ENCODE results near the gene TNIP1.

Gene TNIP1

DNA sequence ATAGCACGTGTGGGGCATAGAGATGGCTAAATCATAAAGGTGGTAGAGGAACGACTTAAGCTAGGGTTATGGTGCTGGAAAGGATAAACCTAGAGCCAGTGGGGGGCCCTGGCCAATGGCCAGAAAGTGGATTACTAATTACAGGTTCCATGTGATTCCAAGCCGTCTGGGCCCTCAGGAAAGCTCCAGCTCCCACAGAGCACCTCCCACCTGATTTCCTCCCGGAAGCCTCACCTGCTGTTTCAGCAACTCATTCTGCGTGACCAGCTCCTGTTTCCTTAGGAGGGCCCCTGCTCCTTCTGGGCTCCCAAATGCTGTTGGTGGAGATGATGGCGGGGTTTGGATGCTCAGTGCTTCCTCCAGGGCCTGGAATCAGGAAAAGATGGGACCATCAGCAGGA, 44.3 kb downstream of the TNIP1 start:
- H3K27ac ChIP-seq (ENCODE audit: low read length): no peak overlapping the region
- H3K36me3 ChIP-seq (ENCODE audit: control insufficient read depth in 1 of 2, insufficient read depth in 2 of 2, low read length in 2 of 2): peaks cover 66 to 70% of the 10 kb centered on the region in 2 donors

DNA sequence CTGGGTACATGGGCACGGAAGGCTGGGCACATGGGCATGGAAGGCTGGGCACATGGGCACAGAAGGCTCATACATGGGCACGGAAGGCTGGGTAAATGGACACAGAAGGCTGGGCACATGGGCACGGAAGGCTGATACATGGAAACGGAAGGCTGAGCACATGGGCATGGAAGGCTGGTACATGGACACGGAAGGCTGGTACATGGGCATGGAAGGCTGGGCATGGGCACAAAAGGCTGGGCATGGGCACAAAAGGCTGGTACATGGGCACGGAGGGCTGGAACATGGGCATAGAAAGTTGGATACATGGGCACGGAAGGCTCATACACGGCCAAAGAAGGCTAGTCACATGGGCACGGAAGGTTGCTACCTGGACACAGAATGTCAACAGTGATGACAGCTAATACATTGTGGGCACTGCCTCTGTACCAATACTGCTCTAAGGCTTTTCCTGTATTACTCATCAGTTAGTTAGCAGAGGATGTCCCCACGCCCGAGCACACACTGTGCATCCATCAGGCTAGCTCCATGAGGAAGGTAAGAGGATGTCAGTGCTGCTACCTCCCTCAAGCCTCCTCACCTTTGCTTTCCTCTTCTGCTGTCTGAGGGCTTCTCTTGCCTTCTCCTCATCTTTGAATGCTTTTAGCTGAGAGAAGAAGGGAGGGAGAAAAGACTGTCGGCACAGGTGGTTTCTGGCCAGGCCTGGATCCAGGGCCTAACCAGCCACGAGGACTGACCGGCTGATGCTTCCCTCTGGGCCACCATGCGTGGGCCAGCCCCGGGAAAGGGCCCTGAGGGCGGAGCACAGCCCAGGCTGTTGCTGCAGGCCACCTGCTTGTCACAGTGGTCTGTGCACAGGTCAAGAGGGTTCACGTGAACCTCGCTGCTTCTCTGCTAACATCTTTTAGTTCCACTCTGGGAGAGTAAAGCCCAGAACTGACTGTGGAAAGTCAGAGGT, 46.1 kb downstream of the TNIP1 start:
- Histone ChIP-seq H3K4me1 (ENCODE audit: control insufficient read depth in 1 of 2, insufficient read depth in 2 of 2, low read length in 2 of 2) (peaks cover 15 to 26% of the 10 kb centered on the region in 2 donors), H3K4me3 (ENCODE audit: low read depth in 1 of 2, low read length in 2 of 2) (no peak overlapping the region), H3K36me3 (ENCODE audit: control insufficient read depth in 1 of 2, insufficient read depth in 2 of 2, low read length in 2 of 2) (peaks cover 70 to 75% of the 10 kb centered on the region in 2 donors), H3K27me3 (ENCODE audit: low read depth, low read length) (no peaks in the 10 kb centered on the region), H3K9me3 (ENCODE audit: control insufficient read depth in 1 of 2, low read length in 2 of 2) (no peaks in the 10 kb centered on the region), H3K27ac (ENCODE audit: low read length) (no peak overlapping the region)

More for the DNA sequence above, 44.3 kb downstream of the TNIP1 start:
- H3K4me3 ChIP-seq (ENCODE audit: low read depth in 1 of 2, low read length in 2 of 2): no peak overlapping the region
- H3K27me3 ChIP-seq (ENCODE audit: low read depth, low read length): no peaks in the 10 kb centered on the region
- H3K4me1 ChIP-seq (ENCODE audit: control insufficient read depth in 1 of 2, insufficient read depth in 2 of 2, low read length in 2 of 2): peaks cover 15 to 24% of the 10 kb centered on the region in 2 donors
- H3K9me3 ChIP-seq (ENCODE audit: control insufficient read depth in 1 of 2, low read length in 2 of 2): no peaks in the 10 kb centered on the region

DNA sequence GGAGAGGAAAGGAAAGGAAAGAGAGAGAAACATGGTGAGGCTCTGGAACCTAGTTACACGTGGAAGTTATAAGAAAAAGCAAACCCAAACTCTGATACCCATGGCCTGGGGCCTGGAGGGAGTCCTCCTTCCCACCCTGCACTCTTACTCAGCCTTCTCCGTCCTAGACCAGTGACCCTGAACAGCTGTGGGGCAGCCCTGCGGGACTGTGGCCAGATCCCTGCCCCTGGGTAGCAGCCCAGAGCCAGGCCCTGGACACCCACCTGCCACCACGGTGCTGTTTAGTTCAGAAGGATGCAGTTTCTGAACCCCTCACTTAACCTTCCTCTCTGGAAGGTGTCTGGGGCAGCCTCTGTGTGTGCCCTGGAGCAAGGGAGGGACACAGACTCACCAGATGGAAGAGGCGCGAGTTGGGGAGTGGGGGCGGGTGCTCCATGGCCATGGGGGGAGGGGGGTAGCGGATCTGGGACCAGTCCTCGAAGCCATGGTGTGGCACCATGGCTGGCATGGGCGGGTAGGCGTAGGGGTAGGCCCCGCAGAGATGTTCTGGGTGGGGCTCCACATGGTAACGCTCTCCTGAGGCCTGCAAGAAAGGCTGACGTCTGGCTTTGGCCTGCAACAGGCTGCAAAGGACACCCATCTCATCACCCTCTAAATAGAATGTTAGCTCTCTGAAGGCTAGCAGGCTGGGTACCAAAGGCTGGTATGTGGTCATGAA, 47.5 kb downstream of the TNIP1 start:
- Histone ChIP-seq H3K4me3 (ENCODE audit: low read depth in 1 of 2, low read length in 2 of 2) (no peak overlapping the region), H3K27me3 (ENCODE audit: low read depth, low read length) (no peaks in the 10 kb centered on the region), H3K9me3 (ENCODE audit: control insufficient read depth in 1 of 2, low read length in 2 of 2) (no peaks in the 10 kb centered on the region), H3K27ac (ENCODE audit: low read length) (no peak overlapping the region), H3K36me3 (ENCODE audit: control insufficient read depth in 1 of 2, insufficient read depth in 2 of 2, low read length in 2 of 2) (peaks cover 69 to 78% of the 10 kb centered on the region in 2 donors), H3K4me1 (ENCODE audit: control insufficient read depth in 1 of 2, insufficient read depth in 2 of 2, low read length in 2 of 2) (peaks cover 9 to 17% of the 10 kb centered on the region in 2 donors)

DNA sequence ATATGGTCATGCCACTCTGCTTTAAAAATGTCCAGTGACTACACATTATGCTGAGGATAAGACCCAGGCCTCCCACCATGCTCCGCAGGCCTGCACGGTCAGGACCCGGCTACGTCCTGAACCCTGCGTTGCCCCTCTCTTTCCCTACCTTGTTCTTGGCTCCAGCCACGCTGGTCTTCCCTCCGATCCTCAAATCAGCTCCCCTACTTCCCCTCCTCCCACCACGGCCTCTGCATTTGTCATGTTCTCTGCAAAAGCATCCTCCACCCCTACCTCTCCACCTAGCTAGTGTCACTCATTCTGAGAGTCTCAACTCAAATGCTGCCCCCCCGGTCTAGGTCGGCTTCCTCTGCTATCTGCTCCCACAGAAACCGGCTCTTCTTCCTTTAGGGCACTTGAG, 49.3 kb downstream of the TNIP1 start:
- no peak overlapping the region for H3K27ac ChIP-seq (ENCODE audit: low read length)
- no peaks in the 10 kb centered on the region for H3K9me3 ChIP-seq (ENCODE audit: control insufficient read depth in 1 of 2, low read length in 2 of 2)
- H3K4me3 ChIP-seq (ENCODE audit: low read depth in 1 of 2, low read length in 2 of 2): no peak overlapping the region
- H3K36me3 ChIP-seq (ENCODE audit: control insufficient read depth in 1 of 2, insufficient read depth in 2 of 2, low read length in 2 of 2): peaks cover 74 to 94% of the 10 kb centered on the region in 2 donors
- no peaks in the 10 kb centered on the region for H3K27me3 ChIP-seq (ENCODE audit: low read depth, low read length)
- H3K4me1 ChIP-seq (ENCODE audit: control insufficient read depth in 1 of 2, insufficient read depth in 2 of 2, low read length in 2 of 2): peaks cover 7 to 12% of the 10 kb centered on the region in 2 donors

DNA sequence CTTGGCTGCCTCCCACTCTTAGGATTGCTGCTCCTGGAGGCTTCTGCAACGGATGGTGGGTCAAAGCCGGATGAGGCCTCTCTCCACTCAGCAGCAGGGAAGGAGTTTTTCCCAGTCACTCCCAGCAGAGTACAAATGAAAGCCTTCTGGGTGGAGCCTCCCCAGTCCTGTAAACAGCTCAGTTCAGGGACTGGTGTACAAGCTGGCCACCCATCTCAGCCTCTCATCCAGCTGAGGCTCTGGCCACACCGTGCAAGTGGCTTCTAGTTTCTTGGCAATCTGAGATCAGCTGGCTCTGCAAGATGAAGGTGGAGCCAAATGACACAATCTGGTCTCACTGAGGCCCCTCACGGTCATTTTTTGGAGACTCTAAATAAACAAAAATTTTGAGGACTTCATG, 50.5 kb downstream of the TNIP1 start:
- H3K27ac ChIP-seq (ENCODE audit: low read length): no peak overlapping the region
- H3K4me3 ChIP-seq (ENCODE audit: low read depth in 1 of 2, low read length in 2 of 2): no peak overlapping the region
- H3K9me3 ChIP-seq (ENCODE audit: control insufficient read depth in 1 of 2, low read length in 2 of 2): no peaks in the 10 kb centered on the region
- H3K27me3 ChIP-seq (ENCODE audit: low read depth, low read length): no peaks in the 10 kb centered on the region
- peaks cover 7 to 24% of the 10 kb centered on the region in 2 donors for H3K4me1 ChIP-seq (ENCODE audit: control insufficient read depth in 1 of 2, insufficient read depth in 2 of 2, low read length in 2 of 2)
- H3K36me3 ChIP-seq (ENCODE audit: control insufficient read depth in 1 of 2, insufficient read depth in 2 of 2, low read length in 2 of 2): peaks cover 68 to 87% of the 10 kb centered on the region in 2 donors

DNA sequence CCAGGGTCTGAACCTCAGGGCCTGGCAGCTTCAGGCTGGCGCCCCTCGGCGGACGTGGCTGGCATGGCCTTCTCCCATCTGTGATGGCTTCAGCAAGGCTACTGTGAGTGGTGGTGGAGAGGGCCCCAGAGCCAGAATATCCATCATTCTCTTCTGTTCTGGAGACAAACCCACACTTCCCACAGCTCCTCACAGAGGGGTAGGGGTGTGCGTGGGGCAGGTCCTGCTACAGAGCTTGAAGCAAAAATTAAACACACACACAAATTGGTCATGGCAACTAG, 50.8 kb downstream of the TNIP1 start:
- Histone ChIP-seq H3K4me3 (ENCODE audit: low read depth in 1 of 2, low read length in 2 of 2) (no peak overlapping the region), H3K9me3 (ENCODE audit: control insufficient read depth in 1 of 2, low read length in 2 of 2) (no peaks in the 10 kb centered on the region), H3K4me1 (ENCODE audit: control insufficient read depth in 1 of 2, insufficient read depth in 2 of 2, low read length in 2 of 2) (peaks cover 7 to 25% of the 10 kb centered on the region in 2 donors), H3K27ac (ENCODE audit: low read length) (no peak overlapping the region), H3K27me3 (ENCODE audit: low read depth, low read length) (no peaks in the 10 kb centered on the region), H3K36me3 (ENCODE audit: control insufficient read depth in 1 of 2, insufficient read depth in 2 of 2, low read length in 2 of 2) (peaks cover 66 to 84% of the 10 kb centered on the region in 2 donors)

DNA sequence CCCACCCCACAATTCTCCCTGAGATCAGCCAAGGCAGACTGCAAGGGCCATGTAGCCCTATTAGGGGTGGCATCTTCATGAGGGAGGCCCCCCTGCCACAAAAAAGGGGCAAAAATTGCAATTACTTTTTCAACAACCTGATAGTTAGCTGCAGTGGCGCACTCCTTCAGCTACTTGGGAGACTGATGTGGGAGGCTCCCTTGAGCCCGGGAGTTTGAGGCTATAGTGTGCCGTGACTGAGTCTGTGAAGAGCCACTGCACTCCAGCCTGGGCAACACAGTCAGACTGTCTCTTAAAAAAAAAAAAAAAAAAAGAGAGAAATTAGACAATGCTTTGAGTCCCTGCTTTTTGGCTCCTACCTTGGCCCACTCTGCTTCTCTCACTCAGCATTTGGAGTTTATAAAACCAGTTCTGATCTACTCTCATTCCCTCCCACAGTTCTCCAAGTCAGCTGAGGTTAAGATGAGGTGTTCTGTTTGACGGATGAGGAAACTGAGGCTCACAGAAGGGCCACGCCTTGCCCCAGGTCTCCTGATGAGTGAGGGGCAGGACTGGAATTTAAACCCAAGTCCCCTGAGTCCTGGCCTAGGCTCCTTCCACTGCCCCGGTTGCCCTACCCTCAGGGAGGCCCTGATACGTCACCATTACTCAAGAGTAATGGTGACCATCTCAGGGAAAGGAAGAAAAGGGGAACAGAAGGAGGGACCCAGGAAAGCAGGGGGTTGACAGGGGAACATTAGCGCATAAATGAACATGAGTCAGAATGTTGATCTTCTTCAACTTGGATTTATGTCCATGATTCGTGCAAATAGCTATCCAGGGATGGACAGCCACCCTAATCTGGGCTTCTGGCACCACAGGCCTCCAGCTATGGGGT, 51.4 kb downstream of the TNIP1 start:
- H3K36me3 ChIP-seq (ENCODE audit: control insufficient read depth in 1 of 2, insufficient read depth in 2 of 2, low read length in 2 of 2): peaks cover 60 to 78% of the 10 kb centered on the region in 2 donors
- H3K4me3 ChIP-seq (ENCODE audit: low read depth in 1 of 2, low read length in 2 of 2): no peak overlapping the region
- no peaks in the 10 kb centered on the region for H3K9me3 ChIP-seq (ENCODE audit: control insufficient read depth in 1 of 2, low read length in 2 of 2)
- peaks cover 12 to 27% of the 10 kb centered on the region in 2 donors for H3K4me1 ChIP-seq (ENCODE audit: control insufficient read depth in 1 of 2, insufficient read depth in 2 of 2, low read length in 2 of 2)
- no peak overlapping the region for H3K27ac ChIP-seq (ENCODE audit: low read length)
- H3K27me3 ChIP-seq (ENCODE audit: low read depth, low read length): no peaks in the 10 kb centered on the region

DNA sequence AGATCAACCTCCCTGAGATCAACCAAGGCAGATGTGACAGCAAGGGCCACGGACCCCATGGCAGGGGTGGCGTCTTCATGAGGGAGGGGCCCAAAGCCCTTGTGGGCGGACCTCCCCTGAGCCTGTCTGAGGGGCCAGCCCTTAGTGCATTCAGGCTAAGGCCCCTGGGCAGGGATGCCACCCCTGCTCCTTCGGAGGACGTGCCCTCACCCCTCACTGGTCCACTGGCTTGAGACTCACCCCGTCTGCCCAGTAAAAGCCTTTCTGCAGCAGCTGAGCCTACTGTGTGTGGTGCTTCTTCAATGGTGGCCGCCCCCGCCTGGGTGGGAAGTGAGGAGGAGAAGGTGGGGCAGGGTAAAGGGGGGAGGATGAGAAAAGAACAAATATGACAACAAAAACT, 52.1 kb downstream of the TNIP1 start:
- Histone ChIP-seq H3K9me3 (ENCODE audit: control insufficient read depth in 1 of 2, low read length in 2 of 2) (no peaks in the 10 kb centered on the region), H3K27me3 (ENCODE audit: low read depth, low read length) (no peaks in the 10 kb centered on the region), H3K4me1 (ENCODE audit: control insufficient read depth in 1 of 2, insufficient read depth in 2 of 2, low read length in 2 of 2) (peaks cover 19 to 34% of the 10 kb centered on the region in 2 donors), H3K4me3 (ENCODE audit: low read depth in 1 of 2, low read length in 2 of 2) (no peak overlapping the region), H3K27ac (ENCODE audit: low read length) (no peak overlapping the region), H3K36me3 (ENCODE audit: control insufficient read depth in 1 of 2, insufficient read depth in 2 of 2, low read length in 2 of 2) (peaks cover 53 to 71% of the 10 kb centered on the region in 2 donors)

DNA sequence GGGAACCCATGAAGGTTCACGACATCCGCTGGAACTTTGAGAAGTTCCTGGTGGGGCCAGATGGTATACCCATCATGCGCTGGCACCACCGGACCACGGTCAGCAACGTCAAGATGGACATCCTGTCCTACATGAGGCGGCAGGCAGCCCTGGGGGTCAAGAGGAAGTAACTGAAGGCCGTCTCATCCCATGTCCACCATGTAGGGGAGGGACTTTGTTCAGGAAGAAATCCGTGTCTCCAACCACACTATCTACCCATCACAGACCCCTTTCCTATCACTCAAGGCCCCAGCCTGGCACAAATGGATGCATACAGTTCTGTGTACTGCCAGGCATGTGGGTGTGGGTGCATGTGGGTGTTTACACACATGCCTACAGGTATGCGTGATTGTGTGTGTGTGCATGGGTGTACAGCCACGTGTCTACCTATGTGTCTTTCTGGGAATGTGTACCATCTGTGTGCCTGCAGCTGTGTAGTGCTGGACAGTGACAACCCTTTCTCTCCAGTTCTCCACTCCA, 52.8 kb downstream of the TNIP1 start:
- H3K36me3 ChIP-seq (ENCODE audit: control insufficient read depth in 1 of 2, insufficient read depth in 2 of 2, low read length in 2 of 2): peaks cover 49 to 64% of the 10 kb centered on the region in 2 donors
- H3K27ac ChIP-seq (ENCODE audit: low read length): no peak overlapping the region
- H3K27me3 ChIP-seq (ENCODE audit: low read depth, low read length): no peaks in the 10 kb centered on the region
- H3K4me3 ChIP-seq (ENCODE audit: low read depth in 1 of 2, low read length in 2 of 2): no peak overlapping the region
- H3K9me3 ChIP-seq (ENCODE audit: control insufficient read depth in 1 of 2, low read length in 2 of 2): no peaks in the 10 kb centered on the region
- H3K4me1 ChIP-seq (ENCODE audit: control insufficient read depth in 1 of 2, insufficient read depth in 2 of 2, low read length in 2 of 2): peaks cover 24 to 35% of the 10 kb centered on the region in 2 donors

DNA sequence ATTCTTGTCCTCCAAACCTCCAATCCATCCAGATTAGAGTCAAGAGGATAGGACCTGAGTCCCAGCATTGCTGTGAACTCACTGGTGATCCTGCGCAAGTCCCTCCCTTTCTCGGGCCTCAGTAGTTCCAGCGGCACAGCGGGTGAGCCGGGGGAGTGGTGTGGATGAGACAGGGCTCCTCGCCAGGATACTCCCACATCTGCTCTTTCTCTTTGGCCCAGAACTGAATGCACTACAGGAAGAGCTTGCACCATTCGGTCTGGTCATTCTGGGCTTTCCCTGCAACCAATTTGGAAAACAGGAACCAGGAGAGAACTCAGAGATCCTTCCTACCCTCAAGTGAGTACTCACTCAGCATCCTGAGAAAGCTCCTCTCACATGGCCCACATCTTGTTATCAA, 54.2 kb downstream of the TNIP1 start:
- Histone ChIP-seq H3K4me1 (ENCODE audit: control insufficient read depth in 1 of 2, insufficient read depth in 2 of 2, low read length in 2 of 2) (peaks cover 31 to 35% of the 10 kb centered on the region in 2 donors), H3K27me3 (ENCODE audit: low read depth, low read length) (no peaks in the 10 kb centered on the region), H3K27ac (ENCODE audit: low read length) (peak overlapping the region; percentile 52), H3K4me3 (ENCODE audit: low read depth in 1 of 2, low read length in 2 of 2) (no peak overlapping the region), H3K9me3 (ENCODE audit: control insufficient read depth in 1 of 2, low read length in 2 of 2) (no peaks in the 10 kb centered on the region), H3K36me3 (ENCODE audit: control insufficient read depth in 1 of 2, insufficient read depth in 2 of 2, low read length in 2 of 2) (peaks cover 45 to 53% of the 10 kb centered on the region in 2 donors)

Measured in muscle layer of duodenum (tissue), 2 donors.